ENCODE results near the gene ZAP70.

DNA sequence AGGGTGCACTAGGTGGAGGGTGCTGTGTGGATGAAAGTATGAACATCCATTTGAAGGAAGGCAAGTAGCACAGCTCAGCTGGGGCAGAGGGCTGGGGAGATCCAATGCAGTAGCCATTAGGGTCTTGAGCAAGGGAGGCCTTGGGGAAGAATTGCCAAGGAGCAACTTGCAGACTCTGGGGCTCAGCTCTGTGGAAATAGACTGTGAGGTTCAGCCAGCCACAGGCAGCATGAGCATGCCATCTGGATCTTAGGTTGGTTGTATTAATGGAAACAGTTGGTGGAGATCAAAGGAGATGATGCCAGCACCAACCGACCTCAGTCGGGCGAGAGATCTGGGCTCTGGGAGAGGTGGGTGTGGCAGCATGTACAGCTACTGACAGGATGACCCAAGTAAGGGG, 5.6 kb downstream of the ZAP70 start:
- TF ChIP-seq POLR2A (IDR thresholded peaks at IDR 0.05), result no peak
- TF ChIP-seq, protein P1, sequence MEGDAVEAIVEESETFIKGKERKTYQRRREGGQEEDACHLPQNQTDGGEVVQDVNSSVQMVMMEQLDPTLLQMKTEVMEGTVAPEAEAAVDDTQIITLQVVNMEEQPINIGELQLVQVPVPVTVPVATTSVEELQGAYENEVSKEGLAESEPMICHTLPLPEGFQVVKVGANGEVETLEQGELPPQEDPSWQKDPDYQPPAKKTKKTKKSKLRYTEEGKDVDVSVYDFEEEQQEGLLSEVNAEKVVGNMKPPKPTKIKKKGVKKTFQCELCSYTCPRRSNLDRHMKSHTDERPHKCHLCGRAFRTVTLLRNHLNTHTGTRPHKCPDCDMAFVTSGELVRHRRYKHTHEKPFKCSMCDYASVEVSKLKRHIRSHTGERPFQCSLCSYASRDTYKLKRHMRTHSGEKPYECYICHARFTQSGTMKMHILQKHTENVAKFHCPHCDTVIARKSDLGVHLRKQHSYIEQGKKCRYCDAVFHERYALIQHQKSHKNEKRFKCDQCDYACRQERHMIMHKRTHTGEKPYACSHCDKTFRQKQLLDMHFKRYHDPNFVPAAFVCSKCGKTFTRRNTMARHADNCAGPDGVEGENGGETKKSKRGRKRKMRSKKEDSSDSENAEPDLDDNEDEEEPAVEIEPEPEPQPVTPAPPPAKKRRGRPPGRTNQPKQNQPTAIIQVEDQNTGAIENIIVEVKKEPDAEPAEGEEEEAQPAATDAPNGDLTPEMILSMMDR (IDR thresholded peaks at IDR 0.05), result no peak

Data from right lobe of liver (tissue), 4 donors.